Right lobe of liver (tissue), 4 donors: ENCODE results near the gene KRT7.

Source experiments
- POLR2A ChIP-seq: fragments of 450-650 bp; IDR thresholded peaks from one replicate; pipeline ENCODE4 v1.6.1; 2017; ENCODE audit warnings: antibody characterized with exemption, mild to moderate bottlenecking
- TF ChIP-seq, protein P1 (sequence below), 4 donors: fragments of 200-600 bp in 3 of 4; fragments of 450-650 bp in 1 of 4; IDR thresholded peaks; one replicate each; pipeline versions ENCODE4 v1.5.1 to v1.8.0; 2016 to 2022; ENCODE audit warnings: antibody characterized with exemption in 4 of 4, mild to moderate bottlenecking in 2 of 4
- donor health status: DM: no; HTN: no; CAD: no.
- donor health status: DM: no; HTN: no; CAD: no.
- donor health status: DM: no; HTN: yes; CAD: no.

DNA sequence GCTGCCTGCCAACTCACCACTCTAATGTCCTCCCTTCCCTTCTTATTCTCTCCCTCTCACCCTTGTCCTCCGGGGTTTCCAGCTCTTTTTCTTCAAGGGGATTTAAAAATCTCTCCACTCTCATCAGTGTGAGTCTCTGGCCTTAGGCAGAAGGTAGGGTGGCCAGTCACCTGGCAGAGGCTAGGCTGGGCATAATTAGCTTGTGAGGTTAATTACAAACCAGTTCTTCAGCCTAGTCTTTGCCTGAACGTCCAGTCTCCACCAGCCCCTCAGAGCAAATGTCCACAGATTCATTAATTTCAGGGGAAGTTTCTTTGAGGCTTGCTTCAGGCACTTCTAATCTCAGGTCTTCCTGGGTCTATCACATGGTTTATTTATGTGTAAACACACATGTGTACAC is 6.7 kb downstream of the KRT7 start:
- TF ChIP-seq, protein P1, sequence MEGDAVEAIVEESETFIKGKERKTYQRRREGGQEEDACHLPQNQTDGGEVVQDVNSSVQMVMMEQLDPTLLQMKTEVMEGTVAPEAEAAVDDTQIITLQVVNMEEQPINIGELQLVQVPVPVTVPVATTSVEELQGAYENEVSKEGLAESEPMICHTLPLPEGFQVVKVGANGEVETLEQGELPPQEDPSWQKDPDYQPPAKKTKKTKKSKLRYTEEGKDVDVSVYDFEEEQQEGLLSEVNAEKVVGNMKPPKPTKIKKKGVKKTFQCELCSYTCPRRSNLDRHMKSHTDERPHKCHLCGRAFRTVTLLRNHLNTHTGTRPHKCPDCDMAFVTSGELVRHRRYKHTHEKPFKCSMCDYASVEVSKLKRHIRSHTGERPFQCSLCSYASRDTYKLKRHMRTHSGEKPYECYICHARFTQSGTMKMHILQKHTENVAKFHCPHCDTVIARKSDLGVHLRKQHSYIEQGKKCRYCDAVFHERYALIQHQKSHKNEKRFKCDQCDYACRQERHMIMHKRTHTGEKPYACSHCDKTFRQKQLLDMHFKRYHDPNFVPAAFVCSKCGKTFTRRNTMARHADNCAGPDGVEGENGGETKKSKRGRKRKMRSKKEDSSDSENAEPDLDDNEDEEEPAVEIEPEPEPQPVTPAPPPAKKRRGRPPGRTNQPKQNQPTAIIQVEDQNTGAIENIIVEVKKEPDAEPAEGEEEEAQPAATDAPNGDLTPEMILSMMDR (IDR thresholded peaks at IDR 0.05): no peak
- TF ChIP-seq POLR2A: no peak
